ENCODE results near the gene MED27.

MED27 gene

DNA sequence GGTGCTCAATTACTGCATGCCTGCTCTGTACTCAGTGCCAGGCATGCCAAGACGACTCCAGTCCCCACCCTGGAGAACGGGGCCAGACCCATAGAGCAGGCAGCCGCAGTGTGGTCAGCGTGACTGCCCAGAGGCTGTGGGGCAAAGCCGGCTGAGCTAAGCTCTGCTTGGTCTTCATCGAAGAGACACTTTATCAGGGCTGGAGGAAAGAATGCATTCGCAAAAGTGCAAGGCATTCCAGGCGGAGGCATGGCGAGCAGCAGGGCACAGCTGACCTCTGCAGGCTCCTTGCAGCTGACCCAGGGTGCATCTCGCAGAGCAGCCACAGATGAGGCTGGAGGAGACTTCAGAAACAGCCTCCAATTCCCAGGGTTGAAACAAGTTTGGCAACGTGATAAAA lies 13.6 kb downstream of the MED27 start:
- H3K36me3 ChIP-seq (ENCODE audit: insufficient read depth, low read length), result peaks cover 15% of the 10 kb centered on the region; the same call in 1 of the 2 replicates
- no peak for ATAC-seq (ENCODE audit: insufficient read depth, low read depth)
- no peak overlapping the region for H3K4me3 ChIP-seq (ENCODE audit: low read depth in 1 of 2, low read length in 2 of 2)
- no peak for DNase-seq
- no peak overlapping the region for H3K9ac ChIP-seq (ENCODE audit: low read depth, low read length)
- no peaks in the 10 kb centered on the region for H3K27me3 ChIP-seq (ENCODE audit: insufficient read depth, low read length, poor library complexity)
- H2AFZ ChIP-seq (ENCODE audit: low read depth, low read length), result no peak overlapping the region
- H4K20me1 ChIP-seq (ENCODE audit: insufficient read depth, low read length), result peaks cover 42% of the 10 kb centered on the region
- no peaks in the 10 kb centered on the region for H3K4me1 ChIP-seq (ENCODE audit: insufficient read depth, low read length)
- TF ChIP-seq, protein P1, sequence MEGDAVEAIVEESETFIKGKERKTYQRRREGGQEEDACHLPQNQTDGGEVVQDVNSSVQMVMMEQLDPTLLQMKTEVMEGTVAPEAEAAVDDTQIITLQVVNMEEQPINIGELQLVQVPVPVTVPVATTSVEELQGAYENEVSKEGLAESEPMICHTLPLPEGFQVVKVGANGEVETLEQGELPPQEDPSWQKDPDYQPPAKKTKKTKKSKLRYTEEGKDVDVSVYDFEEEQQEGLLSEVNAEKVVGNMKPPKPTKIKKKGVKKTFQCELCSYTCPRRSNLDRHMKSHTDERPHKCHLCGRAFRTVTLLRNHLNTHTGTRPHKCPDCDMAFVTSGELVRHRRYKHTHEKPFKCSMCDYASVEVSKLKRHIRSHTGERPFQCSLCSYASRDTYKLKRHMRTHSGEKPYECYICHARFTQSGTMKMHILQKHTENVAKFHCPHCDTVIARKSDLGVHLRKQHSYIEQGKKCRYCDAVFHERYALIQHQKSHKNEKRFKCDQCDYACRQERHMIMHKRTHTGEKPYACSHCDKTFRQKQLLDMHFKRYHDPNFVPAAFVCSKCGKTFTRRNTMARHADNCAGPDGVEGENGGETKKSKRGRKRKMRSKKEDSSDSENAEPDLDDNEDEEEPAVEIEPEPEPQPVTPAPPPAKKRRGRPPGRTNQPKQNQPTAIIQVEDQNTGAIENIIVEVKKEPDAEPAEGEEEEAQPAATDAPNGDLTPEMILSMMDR (IDR thresholded peaks at IDR 0.05; ENCODE audit: borderline replicate concordance, extremely low read depth, low read length, poor library complexity, severe bottlenecking), result no peak
- TF ChIP-seq EZH2 (IDR thresholded peaks at IDR 0.05; ENCODE audit: borderline replicate concordance, low read depth, low read length, severe bottlenecking), result no peak
- no peaks in the 10 kb centered on the region for H3K9me3 ChIP-seq (ENCODE audit: insufficient read depth, low read length, severe bottlenecking)
- H3K27ac ChIP-seq (ENCODE audit: low read length), result no peak overlapping the region
- H3K79me2 ChIP-seq (ENCODE audit: insufficient read depth, low read length), result peaks cover 70% of the 10 kb centered on the region
- no peak overlapping the region for H3K4me2 ChIP-seq (ENCODE audit: insufficient read depth, low read length)

DNA sequence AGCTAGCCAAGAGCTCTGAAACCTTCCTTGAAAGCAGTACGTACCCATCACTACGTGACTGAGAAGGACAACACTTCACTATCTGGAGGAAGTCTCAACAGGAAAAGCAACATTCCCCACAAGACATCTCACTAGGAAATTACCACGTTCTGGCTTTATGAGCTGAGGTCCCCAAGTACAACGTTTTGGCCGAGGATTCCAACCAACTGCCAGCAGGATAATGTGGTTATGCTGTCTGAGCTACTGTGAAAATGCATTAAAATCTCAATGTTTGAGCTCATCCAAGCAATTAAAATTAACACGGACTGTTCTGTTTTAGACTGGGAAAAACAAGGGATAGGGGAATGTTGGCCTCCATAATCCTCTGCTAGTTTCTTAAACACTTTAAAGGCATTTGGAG lies 16.4 kb downstream of the MED27 start:
- Histone ChIP-seq H3K36me3 (ENCODE audit: insufficient read depth, low read length) (peaks cover 22% of the 10 kb centered on the region), H3K27ac (ENCODE audit: low read length) (no peak overlapping the region), H3K4me3 (ENCODE audit: low read depth in 1 of 2, low read length in 2 of 2) (no peak overlapping the region), H3K79me2 (ENCODE audit: insufficient read depth, low read length) (peaks cover 64% of the 10 kb centered on the region), H3K9me3 (ENCODE audit: insufficient read depth, low read length, severe bottlenecking) (no peaks in the 10 kb centered on the region), H3K9ac (ENCODE audit: low read depth, low read length) (no peak overlapping the region), H3K27me3 (ENCODE audit: insufficient read depth, low read length, poor library complexity) (no peaks in the 10 kb centered on the region), H3K4me2 (ENCODE audit: insufficient read depth, low read length) (no peak overlapping the region), H3K4me1 (ENCODE audit: insufficient read depth, low read length) (no peaks in the 10 kb centered on the region), H2AFZ (ENCODE audit: low read depth, low read length) (no peak overlapping the region), H4K20me1 (ENCODE audit: insufficient read depth, low read length) (peaks cover 27% of the 10 kb centered on the region)
- no peak for ATAC-seq (ENCODE audit: insufficient read depth, low read depth)
- TF ChIP-seq, protein P1 (IDR thresholded peaks at IDR 0.05; ENCODE audit: borderline replicate concordance, extremely low read depth, low read length, poor library complexity, severe bottlenecking), result no peak
- no peak for TF ChIP-seq EZH2 (IDR thresholded peaks at IDR 0.05; ENCODE audit: borderline replicate concordance, low read depth, low read length, severe bottlenecking)
- no peak for DNase-seq

DNA sequence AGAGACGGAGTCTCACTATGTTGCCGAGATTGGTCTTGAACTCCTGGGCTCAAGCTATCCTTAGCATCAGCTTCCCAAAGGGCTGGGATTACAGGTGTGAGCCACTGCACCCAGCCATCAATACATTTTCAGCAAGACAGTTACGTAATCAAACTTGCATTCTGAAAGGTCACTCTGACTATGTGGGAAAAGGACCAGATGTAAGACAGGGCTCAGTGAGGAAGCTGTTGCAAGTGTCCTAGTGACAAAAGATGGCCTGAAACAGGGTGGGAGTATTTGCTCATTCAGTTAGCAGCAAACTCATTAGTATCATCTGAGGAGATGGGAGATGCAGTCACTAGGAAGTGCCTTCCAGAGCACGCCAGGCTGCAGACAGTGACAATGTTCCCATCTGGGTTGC lies 16.9 kb downstream of the MED27 start:
- TF ChIP-seq EZH2 (IDR thresholded peaks at IDR 0.05; ENCODE audit: borderline replicate concordance, low read depth, low read length, severe bottlenecking), result no peak
- TF ChIP-seq, protein P1 (IDR thresholded peaks at IDR 0.05; ENCODE audit: borderline replicate concordance, extremely low read depth, low read length, poor library complexity, severe bottlenecking), result no peak
- Histone ChIP-seq H3K9me3 (ENCODE audit: insufficient read depth, low read length, severe bottlenecking) (no peaks in the 10 kb centered on the region), H4K20me1 (ENCODE audit: insufficient read depth, low read length) (peaks cover 24% of the 10 kb centered on the region), H2AFZ (ENCODE audit: low read depth, low read length) (no peak overlapping the region), H3K36me3 (ENCODE audit: insufficient read depth, low read length) (peaks cover 25% of the 10 kb centered on the region), H3K27me3 (ENCODE audit: insufficient read depth, low read length, poor library complexity) (no peaks in the 10 kb centered on the region), H3K4me3 (ENCODE audit: low read depth in 1 of 2, low read length in 2 of 2) (no peak overlapping the region), H3K27ac (ENCODE audit: low read length) (no peak overlapping the region), H3K9ac (ENCODE audit: low read depth, low read length) (no peak overlapping the region), H3K4me1 (ENCODE audit: insufficient read depth, low read length) (no peaks in the 10 kb centered on the region), H3K79me2 (ENCODE audit: insufficient read depth, low read length) (peaks cover 61% of the 10 kb centered on the region), H3K4me2 (ENCODE audit: insufficient read depth, low read length) (no peak overlapping the region)
- no peak for DNase-seq
- ATAC-seq (ENCODE audit: insufficient read depth, low read depth), result no peak

DNA sequence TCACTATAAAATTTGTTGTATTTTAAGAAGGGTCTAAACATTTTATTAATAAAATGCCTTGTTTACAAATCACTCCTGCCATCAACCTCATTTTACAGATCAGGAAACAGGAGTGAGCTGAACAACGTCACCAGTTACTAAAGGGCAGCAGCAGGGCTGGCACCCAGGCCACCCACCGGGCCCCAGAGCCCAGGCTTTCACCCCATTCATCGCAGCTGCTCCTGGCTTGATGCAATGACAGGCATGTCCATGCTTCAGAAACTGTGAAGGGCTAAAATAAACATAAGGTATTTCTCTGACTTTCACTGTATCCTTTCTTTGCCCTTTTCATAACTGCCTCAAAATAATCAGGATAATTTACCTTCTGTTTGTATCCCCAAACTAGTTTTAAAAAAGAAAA lies 18.1 kb downstream of the MED27 start:
- Histone ChIP-seq H3K9ac (ENCODE audit: low read depth, low read length) (no peak overlapping the region), H4K20me1 (ENCODE audit: insufficient read depth, low read length) (peaks cover 28% of the 10 kb centered on the region; the same call in 1 of the 2 replicates), H3K9me3 (ENCODE audit: insufficient read depth, low read length, severe bottlenecking) (no peaks in the 10 kb centered on the region), H3K27ac (ENCODE audit: low read length) (no peak overlapping the region), H3K4me2 (ENCODE audit: insufficient read depth, low read length) (no peak overlapping the region), H3K4me3 (ENCODE audit: low read depth in 1 of 2, low read length in 2 of 2) (no peak overlapping the region), H3K36me3 (ENCODE audit: insufficient read depth, low read length) (peaks cover 25% of the 10 kb centered on the region), H3K27me3 (ENCODE audit: insufficient read depth, low read length, poor library complexity) (no peaks in the 10 kb centered on the region), H3K4me1 (ENCODE audit: insufficient read depth, low read length) (no peaks in the 10 kb centered on the region), H3K79me2 (ENCODE audit: insufficient read depth, low read length) (peaks cover 69% of the 10 kb centered on the region), H2AFZ (ENCODE audit: low read depth, low read length) (no peak overlapping the region)
- TF ChIP-seq, protein P1 (IDR thresholded peaks at IDR 0.05; ENCODE audit: borderline replicate concordance, extremely low read depth, low read length, poor library complexity, severe bottlenecking), result no peak
- no peak for TF ChIP-seq EZH2 (IDR thresholded peaks at IDR 0.05; ENCODE audit: borderline replicate concordance, low read depth, low read length, severe bottlenecking)
- ATAC-seq (ENCODE audit: insufficient read depth, low read depth) (no peak), DNase-seq (no peak)

Data from DND-41 (cell line).